ENCODE measurements around the gene RAB41.

GRCh38 chrX:70240751-70241150, 41.2 kb upstream of the RAB41 start:
- TF ChIP-seq CTCF (conservative IDR thresholded peaks at IDR 0.05; ENCODE audit: low read length) = no peak
- TF ChIP-seq EZH2phosphoT487 (IDR thresholded peaks at IDR 0.05; ENCODE audit: borderline replicate concordance, low read depth, low read length) = no peak
